Stimulated activated CD8-positive, alpha-beta memory T cell treated with anti-CD3 and anti-CD28 coated beads, Interleukin-7, amount 100 ng/mL, for 4 hours (primary cell): ENCODE results near the gene NRG3.

Source experiments
- DNase-seq, 2 donors: peaks; one replicate each; pipeline ENCODE4 v3.0.0-alpha.2; 2020; ENCODE audit warnings: low read depth in 2 of 2

NRG3 gene

GRCh38 chr10:82213784-82214183, 338.8 kb downstream of the NRG3 start:
- DNase-seq: no peak

GRCh38 chr10:82221056-82221455, 346.1 kb downstream of the NRG3 start:
- no peak for DNase-seq

- DNase-seq: no peak
These were observed 346.7 kb downstream of the NRG3 start for GRCh38 chr10:82221601-82222149.

GRCh38 chr10:82228701-82229100, 353.7 kb downstream of the NRG3 start:
- no peak for DNase-seq

GRCh38 chr10:82234173-82234572, 359.2 kb downstream of the NRG3 start:
- DNase-seq: no peak

- no peak for DNase-seq
These were observed 361.2 kb downstream of the NRG3 start for GRCh38 chr10:82236084-82236731.

GRCh38 chr10:82238291-82238690, 363.3 kb downstream of the NRG3 start:
- no peak for DNase-seq

- no peak for DNase-seq
These were observed 365.4 kb downstream of the NRG3 start for GRCh38 chr10:82240408-82240807.

- no peak for DNase-seq
These were observed 367.8 kb downstream of the NRG3 start for GRCh38 chr10:82242778-82243177.

GRCh38 chr10:82245157-82245556, 370.2 kb downstream of the NRG3 start:
- no peak for DNase-seq

GRCh38 chr10:82245906-82246560, 371.0 kb downstream of the NRG3 start:
- no peak for DNase-seq

GRCh38 chr10:82249141-82249540, 374.1 kb downstream of the NRG3 start:
- no peak for DNase-seq

- no peak for DNase-seq
These were observed 376.4 kb downstream of the NRG3 start for GRCh38 chr10:82251222-82251906.

GRCh38 chr10:82252081-82252480, 377.1 kb downstream of the NRG3 start:
- no peak for DNase-seq

- DNase-seq: no peak
These were observed 379.2 kb downstream of the NRG3 start for GRCh38 chr10:82254237-82254636.

GRCh38 chr10:82256275-82256674, 381.3 kb downstream of the NRG3 start:
- no peak for DNase-seq

- no peak for DNase-seq
These were observed 391.4 kb downstream of the NRG3 start for GRCh38 chr10:82266438-82266837.

GRCh38 chr10:82267014-82267413, 392.0 kb downstream of the NRG3 start:
- DNase-seq: no peak

- DNase-seq: no peak
These were observed 392.5 kb downstream of the NRG3 start for GRCh38 chr10:82267465-82267864.

GRCh38 chr10:82267960-82268359, 393.0 kb downstream of the NRG3 start:
- no peak for DNase-seq

- no peak for DNase-seq
These were observed 402.6 kb downstream of the NRG3 start for GRCh38 chr10:82277591-82277990.

- no peak for DNase-seq
These were observed 403.6 kb downstream of the NRG3 start for GRCh38 chr10:82278401-82279182.
